GM12801 (cell line): ENCODE data around the gene DMBT1.

Experiments
- CTCF ChIP-seq: IDR thresholded peaks from one replicate; pipeline ENCODE4 v1.5.1; 2011; ENCODE audit warnings: control low read depth; ENCODE audit not compliant: insufficient read length; ENCODE audit errors: extremely low read depth

The DMBT1 gene

DNA sequence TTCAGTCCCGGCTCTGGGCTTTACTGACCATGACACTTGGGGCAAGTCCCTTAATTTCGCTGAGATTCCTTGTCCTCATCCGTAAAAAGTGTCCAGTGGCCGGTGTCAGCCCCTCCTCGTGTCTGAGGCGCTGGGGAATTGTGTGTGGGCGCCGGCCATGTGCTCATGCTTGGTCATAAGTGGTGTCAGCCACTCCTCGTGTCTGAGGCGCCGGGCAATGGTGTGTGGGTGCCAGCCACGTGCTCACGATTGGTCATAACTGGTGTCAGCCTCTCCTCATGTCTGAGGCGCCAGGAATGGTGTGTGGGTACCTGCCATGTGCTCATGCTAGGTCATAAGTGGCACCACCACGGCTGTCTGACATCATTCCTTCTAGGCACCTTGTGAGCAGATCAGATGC, 40.7 kb upstream of the DMBT1 start:
- no peak for TF ChIP-seq CTCF

GRCh38 chr10:122521011-122521410, 39.5 kb upstream of the DMBT1 start:
- no peak for TF ChIP-seq CTCF

GRCh38 chr10:122524811-122525210, 35.7 kb upstream of the DMBT1 start:
- TF ChIP-seq CTCF, result no peak

DNA sequence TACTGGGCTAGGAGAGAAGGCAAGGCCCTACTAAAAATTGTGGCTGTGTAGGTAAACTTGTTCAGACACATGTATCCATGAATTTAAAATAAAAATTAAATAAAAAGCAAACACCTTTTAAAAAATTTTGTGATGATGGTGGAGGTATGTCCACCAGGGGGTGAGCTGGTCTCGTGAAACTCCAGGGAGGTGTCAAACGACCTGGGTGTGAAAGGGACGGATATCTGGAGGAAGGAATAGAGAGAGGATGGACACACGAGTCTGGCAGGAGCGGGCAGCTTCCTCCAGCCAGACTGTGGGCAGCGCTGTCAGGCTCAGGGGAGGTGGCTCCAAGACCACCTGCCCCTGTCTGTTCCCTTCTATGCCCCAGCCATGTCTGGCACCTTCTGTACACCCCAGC, 34.8 kb upstream of the DMBT1 start:
- TF ChIP-seq CTCF, result no peak

DNA sequence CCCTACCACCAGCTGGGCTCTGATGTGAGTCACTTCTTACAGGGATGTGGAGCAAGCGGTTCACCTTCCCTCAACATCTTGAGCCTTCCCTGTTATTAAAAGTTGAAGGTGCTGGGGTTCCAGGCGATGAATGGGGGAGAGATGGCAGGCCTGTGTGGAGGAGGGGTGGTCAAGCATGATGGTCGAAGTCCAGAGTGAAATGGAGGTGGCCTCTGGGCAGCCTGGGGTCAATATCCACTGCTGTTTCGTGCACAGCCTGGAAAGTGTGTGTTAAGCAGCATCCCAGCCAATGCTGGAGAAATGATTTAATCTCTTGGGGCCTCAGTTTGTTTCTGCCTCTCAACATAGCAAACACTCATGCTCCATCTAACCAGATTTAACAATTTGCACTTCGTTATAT, 33.7 kb upstream of the DMBT1 start:
- TF ChIP-seq CTCF, result no peak

DNA sequence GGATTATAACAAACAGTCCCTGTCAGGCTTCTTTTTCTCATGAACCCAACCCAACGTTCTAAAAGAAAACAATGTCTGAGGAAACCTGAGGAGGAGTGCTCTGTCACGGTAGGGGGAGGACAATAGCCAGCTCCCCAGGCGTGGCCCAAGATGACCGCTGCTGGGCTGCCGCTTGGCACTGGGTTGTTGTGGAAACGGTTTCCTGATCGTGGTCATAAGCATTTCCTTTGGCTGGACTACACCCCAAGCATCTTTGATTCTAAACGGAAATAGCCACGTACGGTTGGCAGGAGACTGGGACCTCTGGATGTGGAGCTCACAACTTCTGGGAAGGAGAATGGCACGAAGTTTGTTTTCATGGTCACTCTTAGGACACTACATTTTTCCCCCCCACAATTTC, 30.4 kb upstream of the DMBT1 start:
- TF ChIP-seq CTCF, result no peak

- TF ChIP-seq CTCF, result no peak
Observed at GRCh38 chr10:122531261-122531660, 29.3 kb upstream of the DMBT1 start.

- TF ChIP-seq CTCF, result no peak
Observed at GRCh38 chr10:122531939-122532338, 28.6 kb upstream of the DMBT1 start.
